Ammon's horn (tissue), 1 donor: Measurements from ENCODE around the gene CEP112.

Experiments
- DNase-seq: peaks from one replicate; pipeline ENCODE4 v3.0.0-alpha.2; 2016; ENCODE audit warnings: low spot score

The CEP112 gene

GRCh38 chr17:66211047-66211810 lies 19.3 kb upstream of the CEP112 start:
- DNase-seq, result no peak

- DNase-seq, result no peak
These were observed 18.3 kb upstream of the CEP112 start for GRCh38 chr17:66210208-66210574.

- no peak for DNase-seq
These were observed 16.0 kb upstream of the CEP112 start for GRCh38 chr17:66207936-66208335.

- no peak for DNase-seq
These were observed 11.5 kb upstream of the CEP112 start for GRCh38 chr17:66203274-66204015.

- peak; percentile 69 for DNase-seq
These were observed 8.8 kb upstream of the CEP112 start for GRCh38 chr17:66200685-66201092.

GRCh38 chr17:66198242-66198641 lies 6.3 kb upstream of the CEP112 start:
- DNase-seq, result no peak

GRCh38 chr17:66192378-66192687 lies 400 bp upstream of the CEP112 start:
- DNase-seq, result no peak

GRCh38 chr17:66190738-66191592 lies 968 bp downstream of the CEP112 start:
- peak; percentile 4 for DNase-seq

GRCh38 chr17:66187718-66188117 lies 4.2 kb downstream of the CEP112 start:
- no peak for DNase-seq

GRCh38 chr17:66185862-66186261 lies 6.1 kb downstream of the CEP112 start:
- no peak for DNase-seq

GRCh38 chr17:66184392-66184791 lies 7.5 kb downstream of the CEP112 start:
- no peak for DNase-seq

GRCh38 chr17:66183529-66183928 lies 8.4 kb downstream of the CEP112 start:
- no peak for DNase-seq

GRCh38 chr17:66178642-66179041 lies 13.3 kb downstream of the CEP112 start:
- DNase-seq, result no peak

- no peak for DNase-seq
These were observed 14.9 kb downstream of the CEP112 start for GRCh38 chr17:66177048-66177447.

- no peak for DNase-seq
These were observed 16.0 kb downstream of the CEP112 start for GRCh38 chr17:66175892-66176291.

GRCh38 chr17:66172691-66173223 lies 19.2 kb downstream of the CEP112 start:
- no peak for DNase-seq

GRCh38 chr17:66172144-66172543 lies 19.8 kb downstream of the CEP112 start:
- DNase-seq, result no peak

GRCh38 chr17:66171692-66172091 lies 20.2 kb downstream of the CEP112 start:
- no peak for DNase-seq

GRCh38 chr17:66171172-66171571 lies 20.8 kb downstream of the CEP112 start:
- DNase-seq, result no peak

- DNase-seq, result no peak
These were observed 22.1 kb downstream of the CEP112 start for GRCh38 chr17:66169839-66170238.

- no peak for DNase-seq
These were observed 24.6 kb downstream of the CEP112 start for GRCh38 chr17:66167189-66167815.

GRCh38 chr17:66165537-66166123 lies 26.3 kb downstream of the CEP112 start:
- peak; percentile 73 for DNase-seq
